Activated CD4-positive, CD25-positive, alpha-beta regulatory T cell (primary cell): ENCODE results near the gene TAS2R60.
"Not testable (repeated sequence)": the region's sequence is repeated elsewhere in the genome, so short reads cannot be mapped to it uniquely, and the experiment has no call there.

Experiments
- DNase-seq, 4 experiments: peaks; one replicate each; lab custom pipeline; 2025; lab: John Stamatoyannopoulos, UW

TAS2R60 gene

GRCh38 chr7:143477501-143478150, 34.4 kb downstream of the TAS2R60 start, which contains the start of gene TAS2R41:
Gene TAS2R41 (plus strand): TSS chr7:143477873. CDS start chr7:143477873, 0 bp downstream.
- no peak for DNase-seq

- no peak for DNase-seq
Measured at GRCh38 chr7:143479055-143479766, 36.0 kb downstream of the TAS2R60 start.

GRCh38 chr7:143480501-143480900, 37.2 kb downstream of the TAS2R60 start:
- no peak for DNase-seq

- DNase-seq: no peak
Measured at GRCh38 chr7:143484119-143484518, 40.9 kb downstream of the TAS2R60 start.

- no peak for DNase-seq
Measured at GRCh38 chr7:143485094-143485493, 41.8 kb downstream of the TAS2R60 start.

- no peak for DNase-seq
Measured at GRCh38 chr7:143485500-143485899, 42.2 kb downstream of the TAS2R60 start.

- DNase-seq: not testable (repeated sequence)
Measured at GRCh38 chr7:143486266-143486665, 43.0 kb downstream of the TAS2R60 start.

GRCh38 chr7:143487061-143487460, 43.8 kb downstream of the TAS2R60 start:
- no peak for DNase-seq

GRCh38 chr7:143487566-143487965, 44.3 kb downstream of the TAS2R60 start:
- no peak for DNase-seq

GRCh38 chr7:143490717-143491306, 47.6 kb downstream of the TAS2R60 start:
- DNase-seq: no peak

- no peak for DNase-seq
Measured at GRCh38 chr7:143492043-143492471, 48.8 kb downstream of the TAS2R60 start.

- DNase-seq: no peak
Measured at GRCh38 chr7:143492799-143493739, 49.8 kb downstream of the TAS2R60 start.

- no peak for DNase-seq
Measured at GRCh38 chr7:143493751-143494150, 50.5 kb downstream of the TAS2R60 start.
